Measurements from ENCODE around the gene DPM1. TPM values are rescaled to one million over a fixed set of nuclear protein-coding genes. Genes with fewer than 3 reads are reported as not detected.
A peak's percentile ranks its signal among the peaks of the same experiment; 100 is the strongest.
"Not testable (repeated sequence)": the region's sequence is repeated elsewhere in the genome, so short reads cannot be mapped to it uniquely, and the experiment has no call there.

Gene DPM1
- polyA plus RNA-seq, 1 of the 3 experiments (the other 2 are of a cell fraction), result 72.1 TPM

DNA sequence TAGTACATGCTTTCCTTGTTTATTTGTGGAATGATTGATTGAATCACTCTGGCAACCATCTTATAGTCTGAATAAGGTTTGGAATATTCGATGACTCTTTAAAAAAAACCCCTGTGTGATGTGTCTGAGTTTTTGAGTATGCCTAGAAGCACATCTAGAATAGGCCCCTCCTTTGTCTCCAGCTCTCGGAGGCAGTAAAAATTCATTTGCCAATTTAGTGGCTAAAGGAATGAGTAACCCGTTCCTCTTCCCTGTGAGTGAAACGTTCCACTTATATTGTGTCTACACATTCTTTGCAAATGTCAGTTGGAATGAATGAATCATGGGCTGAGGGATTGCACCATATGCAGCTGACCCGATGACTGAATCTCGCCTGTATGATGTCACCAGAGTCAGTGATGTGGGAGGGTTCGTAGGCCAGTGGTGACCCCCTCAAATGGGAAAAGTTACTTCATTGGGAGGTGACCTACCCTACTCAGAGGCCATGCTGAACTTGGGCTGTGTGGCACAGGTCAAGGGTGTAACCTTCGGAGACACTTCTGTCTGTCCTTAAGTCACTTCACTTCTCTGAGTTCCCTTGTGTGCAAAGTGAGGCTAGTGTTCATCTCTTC lies 21.8 kb upstream of the DPM1 start:
- 14% methylated on average over 8 of the region's 8 CpGs for WGBS (ENCODE audit: low lambda C conversion rate)
- DNase-seq, result no peak
- no peak overlapping the region for H2AFZ ChIP-seq (ENCODE audit: low read depth)

DNA sequence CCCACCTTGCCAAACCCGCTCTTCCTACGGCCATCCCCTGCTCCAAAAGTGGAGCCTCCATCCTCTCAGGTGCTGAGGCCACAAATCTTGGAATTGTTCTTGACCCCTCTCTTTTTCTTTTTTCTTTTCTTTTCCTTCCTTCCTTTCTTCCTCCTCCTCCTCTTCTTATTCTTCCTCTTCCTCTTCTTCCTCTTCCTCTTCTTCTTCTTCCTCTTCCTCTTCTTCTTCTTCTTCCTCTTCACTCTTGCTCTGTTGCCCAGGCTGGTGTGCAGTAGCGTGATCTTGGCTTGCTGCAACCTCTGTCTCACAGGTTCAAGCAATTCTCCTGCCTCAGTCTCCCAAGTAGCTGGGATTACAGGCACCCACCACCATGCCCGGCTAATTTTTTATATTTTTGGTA lies 20.2 kb upstream of the DPM1 start:
- H4K20me1 ChIP-seq (ENCODE audit: insufficient read depth); H3K4me2 ChIP-seq; H3K36me3 ChIP-seq (replicated peaks in 1 of 2; ENCODE audit: control insufficient read depth in 1 of 2, insufficient read depth in 2 of 2, low read length in 1 of 2); H3K27me3 ChIP-seq (ENCODE audit: insufficient read depth); H3K9me2 ChIP-seq; H2AFZ ChIP-seq (ENCODE audit: low read depth); H3K9ac ChIP-seq; H3K9me3 ChIP-seq; POLR2A ChIA-PET; H3K4me3 ChIP-seq (ENCODE audit: low read depth in 2 of 2, low read length in 1 of 2); DNase-seq; H3K79me2 ChIP-seq (ENCODE audit: insufficient read depth): not testable (repeated sequence)
- Histone ChIP-seq H3F3A (replicated peaks; ENCODE audit: insufficient read depth) (peaks cover 12% of the 10 kb centered on the region), H3K27ac (ENCODE audit: low read depth in 2 of 2, low read length in 1 of 2) (peak overlapping the region in 1 of 2 experiments; percentile 91; a peak in 1 of 4 replicates), H3K4me1 (ENCODE audit: control insufficient read depth in 1 of 2, insufficient read depth in 2 of 2, low read depth in 1 of 2, low read length in 1 of 2) (peaks cover 4 to 12% of the 10 kb centered on the region in 2 experiments; a peak in 1 of 4 replicates)
- 95% methylated on average over 4 of the region's 4 CpGs for WGBS (ENCODE audit: low lambda C conversion rate)
- CTCF ChIA-PET, result interaction anchor here (0.8 to 1.8 kb wide), 3 partner anchors 9 to 340 kb away, joined by 4 to 8 read pairs (median 4); no protein-coding TSS in a partner anchor

More for the DNA sequence above, 21.8 kb upstream of the DPM1 start:
- Histone ChIP-seq H3K79me2 (ENCODE audit: insufficient read depth) (no peaks in the 10 kb centered on the region), H3F3A (replicated peaks; ENCODE audit: insufficient read depth) (peaks cover 12% of the 10 kb centered on the region), H3K4me2 (no peak overlapping the region), H3K36me3 (replicated peaks in 1 of 2; ENCODE audit: control insufficient read depth in 1 of 2, insufficient read depth in 2 of 2, low read length in 1 of 2) (no peaks in the 10 kb centered on the region), H3K27ac (ENCODE audit: low read depth in 2 of 2, low read length in 1 of 2) (peak overlapping the region in 1 of 2 experiments; percentile 91; a peak in 2 of 4 replicates), H3K27me3 (ENCODE audit: insufficient read depth) (no peaks in the 10 kb centered on the region), H3K9ac (peak overlapping the region; percentile 52; the same call in 1 of the 2 replicates), H4K20me1 (ENCODE audit: insufficient read depth) (no peaks in the 10 kb centered on the region), H3K4me1 (ENCODE audit: control insufficient read depth in 1 of 2, insufficient read depth in 2 of 2, low read depth in 1 of 2, low read length in 1 of 2) (peaks cover 4 to 12% of the 10 kb centered on the region in 2 experiments; a peak in 1 of 4 replicates), H3K9me2 (no peaks in the 10 kb centered on the region), H3K4me3 (ENCODE audit: low read depth in 2 of 2, low read length in 1 of 2) (no peak overlapping the region), H3K9me3 (no peaks in the 10 kb centered on the region)
- ChIA-PET POLR2A (no interaction called here), CTCF (interaction anchor here (1.3 to 15.0 kb wide), 16 partner anchors 8 to 644 kb away, joined by 3 to 452 read pairs (median 10); partner anchors contain the start of gene ADNP)
- peak; percentile 64 for TF ChIP-seq NFIC (IDR thresholded peaks at IDR 0.05; ENCODE audit: borderline replicate concordance)
- TF ChIP-seq YY1 (IDR thresholded peaks at IDR 0.05; ENCODE audit: low read depth), result no peak
- peak; percentile 84; the same call in 1 of the 2 replicates for TF ChIP-seq POLR2AphosphoS5 (IDR thresholded peaks at IDR 0.05; ENCODE audit: low read depth, low read length)
- TF ChIP-seq, protein P1, sequence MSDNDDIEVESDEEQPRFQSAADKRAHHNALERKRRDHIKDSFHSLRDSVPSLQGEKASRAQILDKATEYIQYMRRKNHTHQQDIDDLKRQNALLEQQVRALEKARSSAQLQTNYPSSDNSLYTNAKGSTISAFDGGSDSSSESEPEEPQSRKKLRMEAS (IDR thresholded peaks at IDR 0.05; ENCODE audit: low read depth), result 0 out of 2 replicates have a peak, but pooled peaks have one; percentile 44
- TF ChIP-seq, protein P2, sequence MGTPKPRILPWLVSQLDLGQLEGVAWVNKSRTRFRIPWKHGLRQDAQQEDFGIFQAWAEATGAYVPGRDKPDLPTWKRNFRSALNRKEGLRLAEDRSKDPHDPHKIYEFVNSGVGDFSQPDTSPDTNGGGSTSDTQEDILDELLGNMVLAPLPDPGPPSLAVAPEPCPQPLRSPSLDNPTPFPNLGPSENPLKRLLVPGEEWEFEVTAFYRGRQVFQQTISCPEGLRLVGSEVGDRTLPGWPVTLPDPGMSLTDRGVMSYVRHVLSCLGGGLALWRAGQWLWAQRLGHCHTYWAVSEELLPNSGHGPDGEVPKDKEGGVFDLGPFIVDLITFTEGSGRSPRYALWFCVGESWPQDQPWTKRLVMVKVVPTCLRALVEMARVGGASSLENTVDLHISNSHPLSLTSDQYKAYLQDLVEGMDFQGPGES (IDR thresholded peaks at IDR 0.05; ENCODE audit: low read depth, low read length), result no peak
- peak; percentile 23; the same call in 1 of the 2 replicates for TF ChIP-seq TAF1 (IDR thresholded peaks at IDR 0.05; ENCODE audit: borderline replicate concordance, low read depth, low read length)
- TF ChIP-seq TCF12 (IDR thresholded peaks at IDR 0.05), result peak; percentile 92
- TF ChIP-seq FOSL2 (IDR thresholded peaks at IDR 0.05; ENCODE audit: borderline replicate concordance, low read depth), result peak; percentile 98
- 0 out of 2 replicates have a peak, but pooled peaks have one; percentile 31 for TF ChIP-seq SIN3A (IDR thresholded peaks at IDR 0.05; ENCODE audit: borderline replicate concordance, low read depth, low read length)
- TF ChIP-seq RXRA (IDR thresholded peaks at IDR 0.05; ENCODE audit: borderline replicate concordance, low read depth), result peak; percentile 83
- peak in 1 of 2 experiments; percentile 78; a peak in 1 of 4 replicates for TF ChIP-seq EP300 (IDR thresholded peaks at IDR 0.05; ENCODE audit: borderline replicate concordance in 1 of 2, low read depth in 1 of 2, low read length in 1 of 2)
- TF ChIP-seq, protein P3, sequence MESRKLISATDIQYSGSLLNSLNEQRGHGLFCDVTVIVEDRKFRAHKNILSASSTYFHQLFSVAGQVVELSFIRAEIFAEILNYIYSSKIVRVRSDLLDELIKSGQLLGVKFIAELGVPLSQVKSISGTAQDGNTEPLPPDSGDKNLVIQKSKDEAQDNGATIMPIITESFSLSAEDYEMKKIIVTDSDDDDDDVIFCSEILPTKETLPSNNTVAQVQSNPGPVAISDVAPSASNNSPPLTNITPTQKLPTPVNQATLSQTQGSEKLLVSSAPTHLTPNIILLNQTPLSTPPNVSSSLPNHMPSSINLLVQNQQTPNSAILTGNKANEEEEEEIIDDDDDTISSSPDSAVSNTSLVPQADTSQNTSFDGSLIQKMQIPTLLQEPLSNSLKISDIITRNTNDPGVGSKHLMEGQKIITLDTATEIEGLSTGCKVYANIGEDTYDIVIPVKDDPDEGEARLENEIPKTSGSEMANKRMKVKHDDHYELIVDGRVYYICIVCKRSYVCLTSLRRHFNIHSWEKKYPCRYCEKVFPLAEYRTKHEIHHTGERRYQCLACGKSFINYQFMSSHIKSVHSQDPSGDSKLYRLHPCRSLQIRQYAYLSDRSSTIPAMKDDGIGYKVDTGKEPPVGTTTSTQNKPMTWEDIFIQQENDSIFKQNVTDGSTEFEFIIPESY (IDR thresholded peaks at IDR 0.05; ENCODE audit: borderline replicate concordance, low read depth), result peak; percentile 65
- no peak for TF ChIP-seq FOXM1 (IDR thresholded peaks at IDR 0.05; ENCODE audit: low read depth)
- peak; percentile 80 for TF ChIP-seq TEAD4 (IDR thresholded peaks at IDR 0.05; ENCODE audit: borderline replicate concordance, insufficient read depth)
- no peak for TF ChIP-seq MXI1 (IDR thresholded peaks at IDR 0.05; ENCODE audit: low read depth, low read length)
- no peak for TF ChIP-seq NRF1 (IDR thresholded peaks at IDR 0.05; ENCODE audit: low read depth, low read length)
- TF ChIP-seq, protein P4, sequence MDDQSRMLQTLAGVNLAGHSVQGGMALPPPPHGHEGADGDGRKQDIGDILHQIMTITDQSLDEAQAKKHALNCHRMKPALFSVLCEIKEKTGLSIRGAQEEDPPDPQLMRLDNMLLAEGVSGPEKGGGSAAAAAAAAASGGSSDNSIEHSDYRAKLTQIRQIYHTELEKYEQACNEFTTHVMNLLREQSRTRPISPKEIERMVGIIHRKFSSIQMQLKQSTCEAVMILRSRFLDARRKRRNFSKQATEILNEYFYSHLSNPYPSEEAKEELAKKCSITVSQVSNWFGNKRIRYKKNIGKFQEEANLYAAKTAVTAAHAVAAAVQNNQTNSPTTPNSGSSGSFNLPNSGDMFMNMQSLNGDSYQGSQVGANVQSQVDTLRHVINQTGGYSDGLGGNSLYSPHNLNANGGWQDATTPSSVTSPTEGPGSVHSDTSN (IDR thresholded peaks at IDR 0.05), result peak; percentile 88
- TF ChIP-seq JUND (IDR thresholded peaks at IDR 0.05), result peak; percentile 96
- TF ChIP-seq, protein P5, sequence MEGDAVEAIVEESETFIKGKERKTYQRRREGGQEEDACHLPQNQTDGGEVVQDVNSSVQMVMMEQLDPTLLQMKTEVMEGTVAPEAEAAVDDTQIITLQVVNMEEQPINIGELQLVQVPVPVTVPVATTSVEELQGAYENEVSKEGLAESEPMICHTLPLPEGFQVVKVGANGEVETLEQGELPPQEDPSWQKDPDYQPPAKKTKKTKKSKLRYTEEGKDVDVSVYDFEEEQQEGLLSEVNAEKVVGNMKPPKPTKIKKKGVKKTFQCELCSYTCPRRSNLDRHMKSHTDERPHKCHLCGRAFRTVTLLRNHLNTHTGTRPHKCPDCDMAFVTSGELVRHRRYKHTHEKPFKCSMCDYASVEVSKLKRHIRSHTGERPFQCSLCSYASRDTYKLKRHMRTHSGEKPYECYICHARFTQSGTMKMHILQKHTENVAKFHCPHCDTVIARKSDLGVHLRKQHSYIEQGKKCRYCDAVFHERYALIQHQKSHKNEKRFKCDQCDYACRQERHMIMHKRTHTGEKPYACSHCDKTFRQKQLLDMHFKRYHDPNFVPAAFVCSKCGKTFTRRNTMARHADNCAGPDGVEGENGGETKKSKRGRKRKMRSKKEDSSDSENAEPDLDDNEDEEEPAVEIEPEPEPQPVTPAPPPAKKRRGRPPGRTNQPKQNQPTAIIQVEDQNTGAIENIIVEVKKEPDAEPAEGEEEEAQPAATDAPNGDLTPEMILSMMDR (IDR thresholded peaks at IDR 0.05), result no peak

Measured in SK-N-SH (cell line).